ENCODE data around the gene FAM111A. TPM values are rescaled to one million over a fixed set of nuclear protein-coding genes. Genes with fewer than 3 reads are reported as not detected.
A peak's percentile ranks its signal among the peaks of the same experiment; 100 is the strongest.

FAM111A gene
- polyA plus RNA-seq, 3 donors, result 34.6 to 101 (median 55.7) TPM

- no CpG with 5 or more reads among the region's 4 CpGs for WGBS (ENCODE audit: insufficient coverage)
- intact Hi-C loops (cut with micrococcal nuclease), result no loop called here
- H3K36me3 ChIP-seq (replicated peaks in 1 of 2; ENCODE audit: control insufficient read depth in 1 of 2, insufficient read depth in 2 of 2, low read length in 2 of 2), result peaks cover 25 to 61% of the 10 kb centered on the region in 2 donors
- Mint-ChIP-seq H3K4me3 (no peak overlapping the region), H3K4me1 (peaks cover 71% of the 10 kb centered on the region), H3K27me3 (ENCODE audit: low read depth in 3 of 3) (peaks cover 0 to 2% (median 1%) of the 10 kb centered on the region in 3 donors), H3K36me3 (peaks cover 74 to 93% of the 10 kb centered on the region in 2 donors), H3K27ac (peak overlapping the region in 6 of 7 donors; percentile 47 to 80 (median 69)), H3K9me3 (peaks cover 0 to 12% (median 4%) of the 10 kb centered on the region in 7 donors)
- no peaks in the 10 kb centered on the region for H3K9me3 ChIP-seq (replicated peaks in 1 of 2; ENCODE audit: control insufficient read depth in 1 of 2, insufficient read depth in 1 of 2, low read length in 2 of 2)
- no peaks in the 10 kb centered on the region for H3K27me3 ChIP-seq (ENCODE audit: control insufficient read depth in 2 of 2, insufficient read depth in 2 of 2, low read length in 2 of 2)
- TF ChIP-seq CTCF (IDR thresholded peaks at IDR 0.05), result no peak
- peaks cover 91% of the 10 kb centered on the region for H4K20me1 ChIP-seq (ENCODE audit: insufficient read depth, low read length)
- DNase-seq, result no peak
- no peak overlapping the region for H3K4me3 ChIP-seq (replicated peaks in 1 of 3; ENCODE audit: low read depth in 2 of 3, low read length in 3 of 3)
- H3K9ac ChIP-seq (ENCODE audit: insufficient read depth, low read length, poor library complexity, severe bottlenecking), result no peak overlapping the region
- peaks cover 20 to 65% of the 10 kb centered on the region in 2 donors for H3K4me1 ChIP-seq (ENCODE audit: control insufficient read depth in 1 of 2, insufficient read depth in 2 of 2, low read length in 2 of 2)
- H3K27ac ChIP-seq (ENCODE audit: low read depth in 1 of 2, low read length in 2 of 2), result no peak overlapping the region
- no peak overlapping the region for H3K4me2 ChIP-seq (replicated peaks; ENCODE audit: extremely low read depth, low read length, poor library complexity, severe bottlenecking)
- no peak overlapping the region for H2AFZ ChIP-seq (ENCODE audit: insufficient read depth, low read depth, low read length, poor library complexity, severe bottlenecking)
- peaks cover 38% of the 10 kb centered on the region for H3K79me2 ChIP-seq (ENCODE audit: insufficient read depth, low read length)
Observed at GRCh38 chr11:59200423-59200746, 57.7 kb downstream of the FAM111A start.

- no peaks in the 10 kb centered on the region for H3K9me3 ChIP-seq (replicated peaks in 1 of 2; ENCODE audit: control insufficient read depth in 1 of 2, insufficient read depth in 1 of 2, low read length in 2 of 2)
- Mint-ChIP-seq H3K4me1 (peaks cover 79% of the 10 kb centered on the region), H3K9me3 (peaks cover 0 to 12% (median 4%) of the 10 kb centered on the region in 7 donors), H3K36me3 (peaks cover 80 to 92% of the 10 kb centered on the region in 2 donors), H3K27me3 (ENCODE audit: low read depth in 3 of 3) (peaks cover 0 to 2% (median 1%) of the 10 kb centered on the region in 3 donors), H3K4me3 (no peak overlapping the region), H3K27ac (peak overlapping the region in 3 of 7 donors; percentile 50 to 73 (median 56))
- peaks cover 100% of the 10 kb centered on the region for H4K20me1 ChIP-seq (ENCODE audit: insufficient read depth, low read length)
- no peak overlapping the region for H3K9ac ChIP-seq (ENCODE audit: insufficient read depth, low read length, poor library complexity, severe bottlenecking)
- no peak overlapping the region for H3K4me3 ChIP-seq (replicated peaks in 1 of 3; ENCODE audit: low read depth in 2 of 3, low read length in 3 of 3)
- whole genome bisulfite sequencing (ENCODE audit: insufficient coverage), result 100% methylated on average over 1 of the region's 3 CpGs
- no peak overlapping the region for H3K27ac ChIP-seq (ENCODE audit: low read depth in 1 of 2, low read length in 2 of 2)
- peak; percentile 3 for TF ChIP-seq CTCF (IDR thresholded peaks at IDR 0.05)
- H3K4me1 ChIP-seq (ENCODE audit: control insufficient read depth in 1 of 2, insufficient read depth in 2 of 2, low read length in 2 of 2), result peaks cover 30 to 72% of the 10 kb centered on the region in 2 donors
- H3K27me3 ChIP-seq (ENCODE audit: control insufficient read depth in 2 of 2, insufficient read depth in 2 of 2, low read length in 2 of 2), result no peaks in the 10 kb centered on the region
- H3K4me2 ChIP-seq (replicated peaks; ENCODE audit: extremely low read depth, low read length, poor library complexity, severe bottlenecking), result no peak overlapping the region
- no peak for DNase-seq
- no peak overlapping the region for H2AFZ ChIP-seq (ENCODE audit: insufficient read depth, low read depth, low read length, poor library complexity, severe bottlenecking)
- intact Hi-C loops (cut with micrococcal nuclease), result no loop called here
- H3K36me3 ChIP-seq (replicated peaks in 1 of 2; ENCODE audit: control insufficient read depth in 1 of 2, insufficient read depth in 2 of 2, low read length in 2 of 2), result peaks cover 33 to 70% of the 10 kb centered on the region in 2 donors
- peaks cover 48% of the 10 kb centered on the region for H3K79me2 ChIP-seq (ENCODE audit: insufficient read depth, low read length)
Observed at GRCh38 chr11:59201353-59201752, 58.7 kb downstream of the FAM111A start.

Other genes with a start within 250 kb of the FAM111A start
- gene GLYATL1, start 203.4 kb upstream of the FAM111A start, polyA plus RNA-seq, result not detected
- not detected for gene GLYATL1B, start 56.5 kb upstream of the FAM111A start, polyA plus RNA-seq
- under 1 TPM in 1 of 3 donors, not detected in 2; 0.09 TPM for gene FAM111B, start 35.6 kb upstream of the FAM111A start, polyA plus RNA-seq
- 1 to 10 TPM in 2 of 3 donors, under 1 TPM in 1; 0.96 to 1.9 (median 1.1) TPM for gene DTX4, start 29.3 kb downstream of the FAM111A start, polyA plus RNA-seq
- gene MPEG1, start 70.1 kb downstream of the FAM111A start, polyA plus RNA-seq, result 100 to 1,000 TPM; 273 to 971 (median 691) TPM
- not detected for gene OR5AN1, start 216.0 kb downstream of the FAM111A start, polyA plus RNA-seq

All from CD14-positive monocyte (primary cell).